DOHH2 (cell line): ENCODE data around the gene RNF133.

Experiments
- H3F3A ChIP-seq: fragments of 200-600 bp; sonication (generic), shearing (Covaris generic); 2 replicates; pipeline ENCODE4 v1.6.0; 2016; ENCODE audit warnings: antibody characterized with exemption, mild to moderate bottlenecking; ENCODE audit not compliant: control insufficient read depth, insufficient read depth
- H3K27ac ChIP-seq: fragments of 200-600 bp; sonication (generic); 2 replicates; pipeline ENCODE4 v1.5.1; 2014; ENCODE audit warnings: low read depth, mild to moderate bottlenecking, low read length, moderate library complexity
- H3K27me3 ChIP-seq: fragments of 200-600 bp; sonication (generic); 2 replicates; pipeline ENCODE4 v1.6.1; 2014; ENCODE audit warnings: mild to moderate bottlenecking, low read length, mixed read lengths; ENCODE audit not compliant: control insufficient read depth
- H3K36me3 ChIP-seq: fragments of 200-600 bp; sonication (generic); 2 replicates; pipeline ENCODE4 v1.6.1; 2014; ENCODE audit warnings: mild to moderate bottlenecking, low read length, moderate library complexity, mixed read lengths; ENCODE audit not compliant: control insufficient read depth
- H3K4me1 ChIP-seq: fragments of 200-600 bp; sonication (generic); 2 replicates; pipeline ENCODE4 v1.6.1; 2014; ENCODE audit warnings: mild to moderate bottlenecking, low read length, mixed read lengths; ENCODE audit not compliant: control insufficient read depth
- H3K4me2 ChIP-seq: fragments of 200-600 bp; sonication (generic); 2 replicates; pipeline ENCODE4 v1.6.0; 2014; ENCODE audit warnings: mild to moderate bottlenecking, low read length, moderate library complexity
- H3K4me3 ChIP-seq: fragments of 200-600 bp; sonication (generic); 2 replicates; pipeline ENCODE4 v1.5.1; 2014; ENCODE audit warnings: mild to moderate bottlenecking, low read length, mixed read lengths
- H3K79me2 ChIP-seq: fragments of 200-600 bp; sonication (generic); 2 replicates; pipeline ENCODE4 v1.6.1; 2014; ENCODE audit warnings: mild to moderate bottlenecking, low read length, mixed read lengths; ENCODE audit not compliant: control insufficient read depth
- H3K9me2 ChIP-seq: fragments of 200-600 bp; sonication (generic); replicated peaks from 2 replicates; pipeline ENCODE4 v1.6.1; 2014; ENCODE audit warnings: mild to moderate bottlenecking, low read length, mixed read lengths; ENCODE audit not compliant: control insufficient read depth
- H3K9me3 ChIP-seq: fragments of 200-600 bp; sonication (generic); 2 replicates; pipeline ENCODE4 v1.6.1; 2014; ENCODE audit warnings: antibody characterized with exemption, low read length, mixed read lengths; ENCODE audit not compliant: control insufficient read depth, insufficient read depth
- H4K20me1 ChIP-seq: fragments of 200-600 bp; sonication (generic); 2 replicates; pipeline ENCODE4 v1.6.0; 2014; ENCODE audit warnings: low read depth, mild to moderate bottlenecking, antibody characterized with exemption, low read length, moderate library complexity; ENCODE audit not compliant: control insufficient read depth, insufficient read depth
- EZH2phosphoT487 ChIP-seq: fragments of 200-600 bp; sonication (generic); IDR thresholded peaks from 2 replicates; pipeline ENCODE4 v1.6.1; 2017; ENCODE audit warnings: borderline replicate concordance, mild to moderate bottlenecking, antibody characterized with exemption, low read length, moderate library complexity, mixed read lengths
- TF ChIP-seq, protein P1 (sequence below): fragments of 200-600 bp; sonication (generic); IDR thresholded peaks from one replicate; pipeline ENCODE4 v1.5.1; 2014; ENCODE audit warnings: antibody characterized with exemption, mild to moderate bottlenecking, low read depth, low read length; ENCODE audit not compliant: poor library complexity, severe bottlenecking

RNF133 gene

DNA sequence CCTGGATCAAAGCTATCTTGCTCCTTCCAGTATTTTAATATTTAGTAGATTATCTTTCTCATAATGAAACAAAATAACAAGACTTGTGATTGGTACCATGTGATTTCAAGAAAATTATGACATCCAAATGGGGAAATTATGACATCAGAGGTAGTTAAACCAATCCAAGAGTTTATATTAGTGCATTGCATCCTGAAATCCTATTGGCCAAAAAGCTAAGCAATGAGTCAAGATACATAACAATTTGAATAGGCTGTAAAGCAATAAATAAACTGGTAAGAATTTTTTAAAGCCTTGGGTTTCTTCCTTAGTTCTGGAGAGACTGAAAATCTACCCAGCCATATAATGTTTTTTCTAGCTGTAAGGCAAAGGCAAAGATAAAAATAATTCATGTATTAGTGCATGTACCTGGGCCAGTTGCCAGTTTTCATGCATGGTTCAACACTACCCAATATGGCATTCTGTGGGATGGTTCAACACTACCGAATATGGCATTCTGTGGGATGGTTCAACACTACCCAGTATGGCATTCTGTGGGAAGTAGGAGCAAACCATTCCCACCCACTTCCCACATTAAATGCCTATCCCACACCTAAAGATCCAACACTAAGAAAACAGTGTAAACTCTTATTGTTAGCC is 4.1 kb upstream of the RNF133 start, which contains the start of gene RNF148:
RNF148 (minus strand) TSS at position 51 of the 639 bp plus-strand sequence. CDS start 172 bp downstream, outside the sequence.
- no peak within 1 kb of the TSS for H3K27ac ChIP-seq
- no peak for TF ChIP-seq EZH2phosphoT487
- TF ChIP-seq, protein P1, sequence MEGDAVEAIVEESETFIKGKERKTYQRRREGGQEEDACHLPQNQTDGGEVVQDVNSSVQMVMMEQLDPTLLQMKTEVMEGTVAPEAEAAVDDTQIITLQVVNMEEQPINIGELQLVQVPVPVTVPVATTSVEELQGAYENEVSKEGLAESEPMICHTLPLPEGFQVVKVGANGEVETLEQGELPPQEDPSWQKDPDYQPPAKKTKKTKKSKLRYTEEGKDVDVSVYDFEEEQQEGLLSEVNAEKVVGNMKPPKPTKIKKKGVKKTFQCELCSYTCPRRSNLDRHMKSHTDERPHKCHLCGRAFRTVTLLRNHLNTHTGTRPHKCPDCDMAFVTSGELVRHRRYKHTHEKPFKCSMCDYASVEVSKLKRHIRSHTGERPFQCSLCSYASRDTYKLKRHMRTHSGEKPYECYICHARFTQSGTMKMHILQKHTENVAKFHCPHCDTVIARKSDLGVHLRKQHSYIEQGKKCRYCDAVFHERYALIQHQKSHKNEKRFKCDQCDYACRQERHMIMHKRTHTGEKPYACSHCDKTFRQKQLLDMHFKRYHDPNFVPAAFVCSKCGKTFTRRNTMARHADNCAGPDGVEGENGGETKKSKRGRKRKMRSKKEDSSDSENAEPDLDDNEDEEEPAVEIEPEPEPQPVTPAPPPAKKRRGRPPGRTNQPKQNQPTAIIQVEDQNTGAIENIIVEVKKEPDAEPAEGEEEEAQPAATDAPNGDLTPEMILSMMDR: no peak

DNA sequence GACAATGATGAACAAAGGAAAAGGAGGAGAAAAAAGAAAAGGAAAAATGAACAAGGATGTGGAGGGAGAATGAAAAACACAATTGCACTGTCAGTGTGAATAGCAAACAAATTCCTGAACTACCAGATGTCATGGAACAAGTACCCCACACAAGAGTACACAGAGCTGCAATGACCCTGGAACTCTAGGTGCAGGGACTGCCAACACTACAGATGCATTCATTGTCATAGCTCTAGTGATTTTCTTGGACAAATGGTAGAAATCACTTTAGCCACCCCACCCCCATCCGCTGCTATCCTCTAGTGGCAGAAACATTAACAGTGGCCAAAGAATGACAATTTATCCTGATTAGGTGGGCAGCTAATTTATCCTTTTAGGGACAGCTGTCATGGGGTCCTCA is 3.1 kb downstream of the RNF133 start:
- Histone ChIP-seq H3K27ac (no peak overlapping the region), H3K36me3 (no peaks in the 10 kb centered on the region), H4K20me1 (no peaks in the 10 kb centered on the region), H3F3A (no peaks in the 10 kb centered on the region), H3K27me3 (no peaks in the 10 kb centered on the region), H3K4me3 (no peak overlapping the region), H3K4me2 (no peak overlapping the region), H3K4me1 (no peaks in the 10 kb centered on the region), H3K9me3 (peaks cover 12% of the 10 kb centered on the region; the same call in 1 of the 2 replicates), H3K9me2 (no peaks in the 10 kb centered on the region), H3K79me2 (no peaks in the 10 kb centered on the region)
- no peak for TF ChIP-seq EZH2phosphoT487
- TF ChIP-seq, protein P1: no peak

More for the DNA sequence above, 4.1 kb upstream of the RNF133 start, which contains the start of gene RNF148:
- no peaks in the 10 kb centered on the region for H3F3A ChIP-seq
- H3K4me3 ChIP-seq: no peak within 1 kb of the TSS
- no peaks in the 10 kb centered on the region for H3K79me2 ChIP-seq
- no peaks in the 10 kb centered on the region for H3K27me3 ChIP-seq
- no peak within 1 kb of the TSS for H3K4me2 ChIP-seq
- no peaks in the 10 kb centered on the region for H3K9me2 ChIP-seq
- H4K20me1 ChIP-seq: no peaks in the 10 kb centered on the region
- no peaks in the 10 kb centered on the region for H3K4me1 ChIP-seq
- no peaks in the 10 kb centered on the region for H3K36me3 ChIP-seq
- no peaks in the 10 kb centered on the region for H3K9me3 ChIP-seq

DNA sequence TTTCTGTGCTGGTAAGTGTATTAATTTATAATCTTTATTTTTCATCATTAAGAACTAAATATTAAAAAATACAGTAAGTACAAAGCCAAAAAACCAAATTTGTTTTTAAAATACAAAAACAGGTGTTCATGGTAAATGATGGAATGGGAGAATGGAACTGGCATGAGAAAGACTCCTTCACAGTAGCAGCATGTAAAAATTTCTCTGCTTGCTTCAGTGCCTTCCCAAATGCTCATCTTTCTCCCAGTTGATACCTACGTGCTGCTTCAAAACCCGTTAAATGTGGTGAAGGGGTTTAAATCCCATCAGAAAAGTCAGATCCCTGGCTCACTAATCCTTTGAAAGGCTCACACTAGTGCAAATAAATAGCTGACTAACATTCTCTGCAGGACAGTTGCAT is 4.2 kb downstream of the RNF133 start:
- no peaks in the 10 kb centered on the region for H3K4me1 ChIP-seq
- no peaks in the 10 kb centered on the region for H3K27me3 ChIP-seq
- H3F3A ChIP-seq: no peaks in the 10 kb centered on the region
- peaks cover 12% of the 10 kb centered on the region; the same call in 1 of the 2 replicates for H3K9me3 ChIP-seq
- H3K79me2 ChIP-seq: no peaks in the 10 kb centered on the region
- no peak for TF ChIP-seq EZH2phosphoT487
- TF ChIP-seq, protein P1: no peak
- no peaks in the 10 kb centered on the region for H3K36me3 ChIP-seq
- no peak overlapping the region for H3K4me3 ChIP-seq
- H4K20me1 ChIP-seq: no peaks in the 10 kb centered on the region
- H3K9me2 ChIP-seq: no peaks in the 10 kb centered on the region
- no peak overlapping the region for H3K27ac ChIP-seq
- H3K4me2 ChIP-seq: no peak overlapping the region
